IPS-18c (cell line): ENCODE measurements around the gene PRDM1.

ENCODE experiments used
- H3K4me3 ChIP-seq: 2 replicates; pipeline ENCODE4 v1.7.0; 2013; ENCODE audit warnings: low read depth, mild to moderate bottlenecking, low read length, moderate library complexity; ENCODE audit not compliant: insufficient read depth
- H3K9me3 ChIP-seq: one replicate; pipeline ENCODE4 v1.6.1; 2013; ENCODE audit warnings: mild to moderate bottlenecking, low read length, moderate library complexity; ENCODE audit not compliant: control insufficient read depth, insufficient read depth

The PRDM1 gene

DNA sequence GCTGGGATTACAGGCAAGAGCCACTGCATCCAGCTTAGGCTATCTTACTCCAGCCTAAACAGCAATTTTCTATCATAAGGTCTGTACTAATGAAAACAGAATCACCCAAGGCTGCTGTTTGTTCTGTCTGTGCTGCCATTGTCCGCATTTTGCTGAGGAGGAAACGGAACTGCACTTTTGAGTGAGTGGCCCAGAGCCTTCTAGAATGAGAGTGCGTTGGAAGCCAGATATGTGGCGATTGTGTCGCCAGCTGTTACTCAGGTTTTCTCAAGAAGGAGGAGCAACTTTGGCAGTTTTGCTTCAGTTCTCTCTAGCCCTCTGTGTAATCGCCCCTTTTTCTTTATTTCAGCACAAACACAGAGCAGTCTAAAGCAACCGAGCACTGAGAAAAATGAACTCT, 18.3 kb downstream of the PRDM1 start:
- H3K9me3 ChIP-seq: no peaks in the 10 kb centered on the region
- no peak overlapping the region for H3K4me3 ChIP-seq

- Histone ChIP-seq H3K9me3 (no peaks in the 10 kb centered on the region), H3K4me3 (no peak overlapping the region)
Observed at GRCh38 chr6:106104941-106105340, 18.8 kb downstream of the PRDM1 start.

- H3K9me3 ChIP-seq: no peaks in the 10 kb centered on the region
- no peak overlapping the region for H3K4me3 ChIP-seq
Observed at GRCh38 chr6:106105493-106105892, 19.4 kb downstream of the PRDM1 start.

DNA sequence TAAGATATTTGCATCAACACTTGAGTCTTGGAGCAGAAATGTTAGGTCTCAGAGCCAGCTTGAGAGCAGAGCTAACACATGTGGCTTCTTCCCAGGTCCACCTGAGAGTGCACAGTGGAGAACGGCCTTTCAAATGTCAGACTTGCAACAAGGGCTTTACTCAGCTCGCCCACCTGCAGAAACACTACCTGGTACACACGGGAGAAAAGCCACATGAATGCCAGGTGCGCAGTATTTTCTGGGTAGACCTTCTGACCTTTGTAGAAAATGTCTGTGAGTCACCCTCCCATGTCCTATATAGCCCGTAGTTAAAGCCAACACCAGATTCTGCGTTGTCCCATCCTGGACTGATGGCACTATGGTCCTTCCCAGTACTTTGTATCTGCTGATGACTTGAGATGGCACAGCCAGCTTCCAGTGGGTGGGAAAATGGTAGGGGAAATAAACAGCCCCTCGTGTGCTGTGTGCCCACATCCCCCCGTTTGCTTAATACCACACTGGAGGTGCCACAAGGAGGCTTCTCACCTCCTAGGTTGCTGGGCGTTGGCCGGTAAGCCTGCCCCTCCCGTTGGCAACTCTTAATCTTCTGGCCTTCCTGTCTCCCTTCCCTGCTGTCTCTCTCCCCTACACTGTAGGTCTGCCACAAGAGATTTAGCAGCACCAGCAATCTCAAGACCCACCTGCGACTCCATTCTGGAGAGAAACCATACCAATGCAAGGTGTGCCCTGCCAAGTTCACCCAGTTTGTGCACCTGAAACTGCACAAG, 20.3 kb downstream of the PRDM1 start:
- no peaks in the 10 kb centered on the region for H3K9me3 ChIP-seq
- no peak overlapping the region for H3K4me3 ChIP-seq

DNA sequence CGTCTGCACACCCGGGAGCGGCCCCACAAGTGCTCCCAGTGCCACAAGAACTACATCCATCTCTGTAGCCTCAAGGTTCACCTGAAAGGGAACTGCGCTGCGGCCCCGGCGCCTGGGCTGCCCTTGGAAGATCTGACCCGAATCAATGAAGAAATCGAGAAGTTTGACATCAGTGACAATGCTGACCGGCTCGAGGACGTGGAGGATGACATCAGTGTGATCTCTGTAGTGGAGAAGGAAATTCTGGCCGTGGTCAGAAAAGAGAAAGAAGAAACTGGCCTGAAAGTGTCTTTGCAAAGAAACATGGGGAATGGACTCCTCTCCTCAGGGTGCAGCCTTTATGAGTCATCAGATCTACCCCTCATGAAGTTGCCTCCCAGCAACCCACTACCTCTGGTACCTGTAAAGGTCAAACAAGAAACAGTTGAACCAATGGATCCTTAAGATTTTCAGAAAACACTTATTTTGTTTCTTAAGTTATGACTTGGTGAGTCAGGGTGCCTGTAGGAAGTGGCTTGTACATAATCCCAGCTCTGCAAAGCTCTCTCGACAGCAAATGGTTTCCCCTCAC, 21.0 kb downstream of the PRDM1 start:
- no peak overlapping the region for H3K4me3 ChIP-seq
- no peaks in the 10 kb centered on the region for H3K9me3 ChIP-seq

DNA sequence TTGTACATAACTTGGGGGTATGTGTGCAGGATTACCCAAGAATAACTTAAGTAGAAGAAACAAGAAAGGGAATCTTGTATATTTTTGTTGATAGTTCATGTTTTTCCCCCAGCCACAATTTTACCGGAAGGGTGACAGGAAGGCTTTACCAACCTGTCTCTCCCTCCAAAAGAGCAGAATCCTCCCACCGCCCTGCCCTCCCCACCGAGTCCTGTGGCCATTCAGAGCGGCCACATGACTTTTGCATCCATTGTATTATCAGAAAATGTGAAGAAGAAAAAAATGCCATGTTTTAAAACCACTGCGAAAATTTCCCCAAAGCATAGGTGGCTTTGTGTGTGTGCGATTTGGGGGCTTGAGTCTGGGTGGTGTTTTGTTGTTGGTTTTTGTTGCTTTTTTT, 22.0 kb downstream of the PRDM1 start:
- Histone ChIP-seq H3K4me3 (no peak overlapping the region), H3K9me3 (no peaks in the 10 kb centered on the region)

DNA sequence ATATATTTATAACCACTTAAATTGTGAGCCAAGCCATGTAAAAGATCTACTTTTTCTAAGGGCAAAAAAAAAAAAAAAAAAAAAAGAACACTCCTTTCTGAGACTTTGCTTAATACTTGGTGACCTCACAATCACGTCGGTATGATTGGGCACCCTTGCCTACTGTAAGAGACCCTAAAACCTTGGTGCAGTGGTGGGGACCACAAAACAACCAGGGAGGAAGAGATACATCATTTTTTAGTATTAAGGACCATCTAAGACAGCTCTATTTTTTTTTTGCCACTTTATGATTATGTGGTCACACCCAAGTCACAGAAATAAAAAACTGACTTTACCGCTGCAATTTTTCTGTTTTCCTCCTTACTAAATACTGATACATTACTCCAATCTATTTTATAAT, 22.9 kb downstream of the PRDM1 start:
- H3K9me3 ChIP-seq: no peaks in the 10 kb centered on the region
- H3K4me3 ChIP-seq: no peak overlapping the region

DNA sequence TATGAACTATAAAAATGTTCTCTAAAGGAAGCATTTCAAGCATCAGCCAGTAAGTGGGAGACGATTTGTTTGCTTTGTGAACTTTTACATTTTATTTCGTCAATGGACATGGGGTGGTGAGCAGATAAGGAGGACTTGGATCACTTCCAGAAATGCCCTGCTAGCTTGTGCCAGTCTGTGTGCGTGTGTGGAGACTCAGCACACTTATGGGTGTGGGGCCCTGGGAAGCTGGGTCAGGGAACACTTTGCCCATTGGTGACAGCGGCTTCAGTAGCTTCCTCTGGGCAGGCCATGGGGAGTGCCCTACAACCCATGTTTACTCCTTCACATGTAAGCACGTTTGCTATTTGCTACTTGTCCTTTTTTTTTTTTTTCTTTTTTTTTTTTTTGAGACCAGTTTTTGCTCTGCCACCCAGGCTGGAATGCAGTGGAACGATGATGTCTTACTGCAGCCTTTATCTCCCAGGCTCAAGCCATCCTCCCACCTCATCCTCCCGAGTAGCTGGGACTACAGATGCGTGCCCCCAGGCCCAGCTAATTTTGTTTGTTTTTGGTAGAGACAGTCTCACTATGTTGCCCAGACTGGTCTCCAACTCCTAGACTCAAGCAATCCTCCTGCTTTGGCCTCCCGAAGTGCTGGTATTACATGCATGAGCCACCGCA, 24.2 kb downstream of the PRDM1 start:
- no peaks in the 10 kb centered on the region for H3K9me3 ChIP-seq
- no peak overlapping the region for H3K4me3 ChIP-seq

- H3K9me3 ChIP-seq: no peaks in the 10 kb centered on the region
- H3K4me3 ChIP-seq: no peak overlapping the region
Observed at GRCh38 chr6:106112433-106112832, 26.3 kb downstream of the PRDM1 start.

DNA sequence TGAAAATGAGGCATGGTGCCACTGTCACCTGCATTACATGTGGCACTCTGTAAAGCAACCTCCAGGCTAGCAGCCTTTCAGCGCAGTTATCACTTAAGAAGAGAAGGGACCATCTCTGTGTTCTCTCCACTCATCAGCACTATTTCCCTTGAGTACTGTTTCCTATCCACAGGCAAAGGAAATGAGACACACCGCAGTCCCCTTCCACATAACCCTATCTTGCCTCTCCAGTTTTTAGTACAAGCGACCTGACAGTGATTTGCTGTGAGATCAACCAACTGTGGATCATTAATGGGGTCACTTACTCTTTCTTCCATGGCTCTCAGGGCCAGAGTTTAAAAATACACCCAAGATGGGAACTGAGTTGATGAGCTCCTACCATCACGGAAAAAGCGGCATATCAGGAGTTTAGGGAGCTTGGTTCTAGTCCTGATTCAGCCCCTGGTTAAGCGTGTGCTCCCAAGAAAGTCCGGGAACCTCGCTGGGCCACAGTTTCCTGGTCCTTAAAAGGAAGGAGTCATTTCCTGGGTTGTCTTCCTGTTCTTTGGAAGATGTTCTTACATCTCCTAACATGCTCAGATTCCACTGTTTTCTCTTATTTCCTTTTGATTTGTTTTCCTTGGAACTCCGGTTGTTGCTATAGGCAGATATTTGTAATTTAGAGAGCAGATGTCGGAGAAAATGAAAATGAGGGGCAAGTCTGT, 27.3 kb downstream of the PRDM1 start:
- Histone ChIP-seq H3K4me3 (no peak overlapping the region), H3K9me3 (no peaks in the 10 kb centered on the region)

DNA sequence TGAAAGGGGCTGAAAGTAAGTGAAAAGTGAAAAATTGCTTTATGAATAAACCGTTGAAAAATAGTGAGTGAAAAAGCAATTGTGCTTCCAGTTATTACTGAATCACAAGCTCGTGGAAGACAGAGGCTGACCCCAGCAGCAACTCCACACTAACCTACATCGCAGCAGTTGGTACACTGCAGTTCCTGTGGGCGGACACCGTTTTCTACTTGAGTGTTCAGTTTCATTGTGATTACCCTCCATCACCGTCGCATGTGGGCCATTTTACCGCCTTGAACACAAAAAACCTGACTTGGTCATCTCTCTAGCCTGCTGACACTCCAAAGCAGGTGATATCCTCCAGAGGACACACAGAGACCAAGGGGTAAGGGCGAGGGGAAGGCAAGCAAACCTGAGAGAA, 28.4 kb downstream of the PRDM1 start:
- Histone ChIP-seq H3K4me3 (no peak overlapping the region), H3K9me3 (no peaks in the 10 kb centered on the region)

GRCh38 chr6:106115286-106115685, 29.1 kb downstream of the PRDM1 start:
- Histone ChIP-seq H3K4me3 (no peak overlapping the region), H3K9me3 (no peaks in the 10 kb centered on the region)

GRCh38 chr6:106116125-106116832, 30.1 kb downstream of the PRDM1 start:
- H3K4me3 ChIP-seq: no peak overlapping the region
- no peaks in the 10 kb centered on the region for H3K9me3 ChIP-seq

- H3K9me3 ChIP-seq: no peaks in the 10 kb centered on the region
- H3K4me3 ChIP-seq: no peak overlapping the region
Observed at GRCh38 chr6:106117579-106117978, 31.4 kb downstream of the PRDM1 start.

- H3K9me3 ChIP-seq: no peaks in the 10 kb centered on the region
- no peak overlapping the region for H3K4me3 ChIP-seq
Observed at GRCh38 chr6:106118835-106119431, 32.8 kb downstream of the PRDM1 start.

DNA sequence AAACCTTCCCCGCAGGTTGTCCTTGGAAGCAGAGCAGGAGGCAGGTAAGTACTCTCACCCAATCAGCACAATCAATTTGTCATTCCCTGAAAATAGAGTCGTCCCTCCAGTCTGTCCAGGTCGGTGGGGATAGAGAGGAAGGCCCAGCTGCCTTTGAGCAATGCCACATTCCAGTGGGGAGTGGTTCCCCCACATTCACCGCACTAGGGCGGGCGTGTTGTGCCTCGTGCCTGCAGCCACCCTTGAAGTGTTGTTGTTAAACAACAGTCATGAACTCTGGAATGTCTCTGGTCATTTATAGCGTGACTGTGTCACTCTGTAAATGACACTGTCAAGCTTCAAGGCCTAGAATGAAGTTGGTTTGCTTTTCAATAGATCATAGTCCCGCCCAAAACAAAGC, 33.4 kb downstream of the PRDM1 start:
- Histone ChIP-seq H3K4me3 (no peak overlapping the region), H3K9me3 (no peaks in the 10 kb centered on the region)

DNA sequence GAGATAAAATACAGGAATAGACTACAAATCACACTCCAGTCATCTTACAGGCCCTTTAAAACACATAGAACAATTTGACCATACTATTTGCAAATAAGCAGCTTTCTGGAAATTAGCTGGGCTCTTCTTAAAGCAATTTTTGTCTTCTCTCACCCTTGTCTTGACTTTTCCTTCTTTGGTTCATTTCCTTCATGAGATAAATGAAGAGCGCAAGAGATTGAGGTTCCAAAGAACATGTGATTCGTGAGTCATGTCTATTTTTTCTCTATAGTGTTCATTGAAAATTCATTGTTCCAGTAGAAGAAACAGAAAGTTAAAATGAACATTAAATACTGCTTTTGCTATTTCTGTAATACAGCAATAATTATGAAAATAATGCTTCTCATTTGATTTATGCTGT, 33.9 kb downstream of the PRDM1 start:
- H3K9me3 ChIP-seq: no peaks in the 10 kb centered on the region
- no peak overlapping the region for H3K4me3 ChIP-seq
